ENCODE results near the gene TMEM35B.

DNA sequence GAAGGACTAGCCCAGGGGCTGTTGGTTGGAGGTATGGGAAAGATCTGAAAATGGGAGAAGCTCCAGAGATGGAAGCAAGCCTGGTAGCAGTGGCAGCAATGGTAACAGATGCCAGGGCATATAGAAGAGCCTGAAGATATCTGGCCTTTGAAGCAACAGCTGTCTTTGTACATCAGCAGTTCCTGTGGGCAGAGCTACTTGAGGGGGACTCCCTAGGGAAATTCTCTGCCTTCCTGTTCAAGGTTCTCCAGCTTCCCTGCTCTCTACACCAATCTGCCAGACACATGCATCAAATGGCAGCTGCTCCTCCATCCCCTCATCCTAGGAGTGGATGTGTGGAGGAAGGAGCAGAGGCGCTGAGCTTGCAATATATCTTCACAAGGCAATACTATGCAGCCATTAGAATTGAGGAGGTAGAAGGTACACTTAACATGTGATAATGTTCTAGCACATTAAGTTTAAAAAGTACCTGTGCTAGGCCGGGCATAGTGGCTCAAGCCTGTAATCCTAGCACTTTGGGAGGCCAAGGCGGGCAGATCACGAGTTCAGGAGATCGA is 2.2 kb downstream of the TMEM35B start:
- TF ChIP-seq, protein P1, sequence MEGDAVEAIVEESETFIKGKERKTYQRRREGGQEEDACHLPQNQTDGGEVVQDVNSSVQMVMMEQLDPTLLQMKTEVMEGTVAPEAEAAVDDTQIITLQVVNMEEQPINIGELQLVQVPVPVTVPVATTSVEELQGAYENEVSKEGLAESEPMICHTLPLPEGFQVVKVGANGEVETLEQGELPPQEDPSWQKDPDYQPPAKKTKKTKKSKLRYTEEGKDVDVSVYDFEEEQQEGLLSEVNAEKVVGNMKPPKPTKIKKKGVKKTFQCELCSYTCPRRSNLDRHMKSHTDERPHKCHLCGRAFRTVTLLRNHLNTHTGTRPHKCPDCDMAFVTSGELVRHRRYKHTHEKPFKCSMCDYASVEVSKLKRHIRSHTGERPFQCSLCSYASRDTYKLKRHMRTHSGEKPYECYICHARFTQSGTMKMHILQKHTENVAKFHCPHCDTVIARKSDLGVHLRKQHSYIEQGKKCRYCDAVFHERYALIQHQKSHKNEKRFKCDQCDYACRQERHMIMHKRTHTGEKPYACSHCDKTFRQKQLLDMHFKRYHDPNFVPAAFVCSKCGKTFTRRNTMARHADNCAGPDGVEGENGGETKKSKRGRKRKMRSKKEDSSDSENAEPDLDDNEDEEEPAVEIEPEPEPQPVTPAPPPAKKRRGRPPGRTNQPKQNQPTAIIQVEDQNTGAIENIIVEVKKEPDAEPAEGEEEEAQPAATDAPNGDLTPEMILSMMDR (conservative IDR thresholded peaks at IDR 0.05 in 1 of 2, IDR thresholded peaks at IDR 0.05 in 1 of 2; ENCODE audit: extremely low read depth in 1 of 2, insufficient read depth in 1 of 2, low read depth in 1 of 2, low read length in 2 of 2), result no peak
- TF ChIP-seq EZH2 (IDR thresholded peaks at IDR 0.05; ENCODE audit: borderline replicate concordance, low read length), result no peak

Data from mammary epithelial cell (primary cell).